HepG2 (cell line): ENCODE results near the gene MNAT1. TPM values are rescaled to one million over a fixed set of nuclear protein-coding genes. Genes with fewer than 3 reads are reported as not detected.

Experiments used
- AHR ChIP-seq: IDR thresholded peaks from 2 replicates; pipeline ENCODE4 v1.6.1; 2018; ENCODE audit warnings: missing genetic modification reagents, missing compliant biosample characterization
- ATAD3A ChIP-seq: sonication (generic); formaldehyde crosslinking; IDR thresholded peaks from 2 replicates; pipeline ENCODE4 v1.4.0; 2020; ENCODE audit warnings: missing genetic modification reagents
- BCLAF1 ChIP-seq: fragments of 450-650 bp; IDR thresholded peaks from 2 replicates; pipeline ENCODE4 v1.6.1; 2017; ENCODE audit warnings: mild to moderate bottlenecking
- E2F1 ChIP-seq: sonication (generic); formaldehyde crosslinking; IDR thresholded peaks from 2 replicates; pipeline ENCODE4 v1.5.0; 2020; ENCODE audit warnings: missing genetic modification reagents
- EEA1 ChIP-seq: sonication (generic); formaldehyde crosslinking; IDR thresholded peaks from 2 replicates; pipeline ENCODE4 v1.5.1; 2020; ENCODE audit warnings: mild to moderate bottlenecking, missing genetic modification reagents, borderline replicate concordance
- ELF3 ChIP-seq: IDR thresholded peaks from 2 replicates; pipeline ENCODE4 v1.6.1; 2016; ENCODE audit warnings: missing genetic modification reagents, missing compliant biosample characterization
- NCOA1 ChIP-seq: sonication (generic); formaldehyde crosslinking; IDR thresholded peaks from 2 replicates; pipeline ENCODE4 v1.9.0; 2021; ENCODE audit warnings: missing genetic modification reagents
- NFATC3 ChIP-seq: sonication (generic); formaldehyde crosslinking; IDR thresholded peaks from 2 replicates; pipeline ENCODE4 v1.5.1; 2020; ENCODE audit warnings: mild to moderate bottlenecking, missing genetic modification reagents
- NFKB2 ChIP-seq: sonication (generic); formaldehyde crosslinking; IDR thresholded peaks from 2 replicates; pipeline ENCODE4 v1.4.0; 2020; ENCODE audit warnings: missing genetic modification reagents, borderline replicate concordance
- NR0B2 ChIP-seq: sonication (generic); formaldehyde crosslinking; IDR thresholded peaks from 2 replicates; pipeline ENCODE4 v1.4.0; 2020; ENCODE audit warnings: mild to moderate bottlenecking, missing genetic modification reagents
- PHF8 ChIP-seq: sonication (generic); formaldehyde crosslinking; IDR thresholded peaks from 2 replicates; pipeline ENCODE4 v1.5.0; 2020; ENCODE audit warnings: missing genetic modification reagents
- RBM22 ChIP-seq: fragments of 200-400 bp; formaldehyde crosslinking; optimal IDR thresholded peaks from 2 replicates; pipeline ENCODE3; 2017; ENCODE audit warnings: mild to moderate bottlenecking, low read length, moderate library complexity
- SRF ChIP-seq: IDR thresholded peaks from 2 replicates; pipeline ENCODE4 v1.6.1; 2011; ENCODE audit warnings: mild to moderate bottlenecking, low read depth, low read length, moderate library complexity
- THRA ChIP-seq: sonication (generic); formaldehyde crosslinking; IDR thresholded peaks from 2 replicates; pipeline ENCODE4 v1.4.0; 2020; ENCODE audit warnings: missing genetic modification reagents, borderline replicate concordance
- TP53 ChIP-seq: sonication (generic); formaldehyde crosslinking; conservative IDR thresholded peaks from 2 replicates; pipeline ENCODE4 v1.4.0; 2020; ENCODE audit warnings: missing genetic modification reagents
- ZGPAT ChIP-seq: IDR thresholded peaks from 2 replicates; pipeline ENCODE4 v1.6.1; 2016; ENCODE audit warnings: mild to moderate bottlenecking
- ZNF121 ChIP-seq: sonication (generic); formaldehyde crosslinking; IDR thresholded peaks from 2 replicates; pipeline ENCODE4 v1.5.0; 2020; ENCODE audit warnings: mild to moderate bottlenecking, missing genetic modification reagents
- ZNF124 ChIP-seq: sonication (generic); formaldehyde crosslinking; IDR thresholded peaks from 2 replicates; pipeline ENCODE4 v1.4.0; 2020; ENCODE audit warnings: missing genetic modification reagents
- ZNF230 ChIP-seq: sonication (generic); formaldehyde crosslinking; IDR thresholded peaks from 2 replicates; pipeline ENCODE4 v1.4.0; 2020; ENCODE audit warnings: mild to moderate bottlenecking, missing genetic modification reagents
- ZNF367 ChIP-seq: sonication (generic); formaldehyde crosslinking; IDR thresholded peaks from 2 replicates; pipeline ENCODE4 v1.4.0; 2020; ENCODE audit warnings: missing genetic modification reagents, borderline replicate concordance
- ZNF556 ChIP-seq: sonication (generic); formaldehyde crosslinking; IDR thresholded peaks from 2 replicates; pipeline ENCODE4 v1.4.0; 2020; ENCODE audit warnings: mild to moderate bottlenecking, missing genetic modification reagents, borderline replicate concordance
- ZNF7 ChIP-seq: IDR thresholded peaks from 2 replicates; pipeline ENCODE4 v1.6.1; 2016; ENCODE audit warnings: missing biosample characterization, missing genetic modification reagents
- ZNF766 ChIP-seq: sonication (generic); formaldehyde crosslinking; IDR thresholded peaks from 2 replicates; pipeline ENCODE4 v1.5.0; 2020; ENCODE audit warnings: missing genetic modification reagents, borderline replicate concordance
- ZSCAN30 ChIP-seq: sonication (generic); formaldehyde crosslinking; IDR thresholded peaks from 2 replicates; pipeline ENCODE4 v1.5.0; 2020; ENCODE audit warnings: mild to moderate bottlenecking, missing genetic modification reagents
- polyA plus RNA-seq, 8 experiments: library from polyadenylated mRNA; depleted of rRNA in 3 of 8; stranded (reverse) in 7 of 8; unstranded in 1 of 8; fragments of >200 nt; fragmentation: Illumina TruSeq in 4 of 8; extraction: Trizol in 4 of 8; gene quantifications; 2 replicates each; pipeline versions ENCODE4 v1.2.1 to v1.2.3, GENCODE V29; 2011 to 2016; ENCODE audit warnings: low read depth in 4 of 8, missing spikeins in 1 of 8, mixed read lengths in 1 of 8; ENCODE audit not compliant: insufficient read depth in 1 of 8
- total RNA-seq, 5 experiments: library from RNA; depleted of rRNA; stranded (reverse); fragments of >200 nt; fragmentation: Illumina TruSeq; extraction: Trizol; gene quantifications; 2 replicates each; pipeline ENCODE4 v1.2.3, GENCODE V29; 2016; ENCODE audit warnings: low read depth in 1 of 5

The MNAT1 gene
- total and polyA plus RNA-seq, 2 of the 13 experiments (the other 11 are each of a cell fraction or from before 2014, with no cell fraction given) = 49.2 to 94.8 TPM

GRCh38 chr14:60721326-60722106 is 13.0 kb upstream of the MNAT1 start (continued):
- TF ChIP-seq NFKB2 (0 out of 2 replicates have a peak, but pooled peaks have one; percentile 18), EEA1 (no peak), ZNF121 (0 out of 2 replicates have a peak, but pooled peaks have one; percentile 18), NR0B2 (CRISPR knock-in tag) (no peak), ZNF367 (CRISPR knock-in tag) (no peak), ZNF7 (no peak), SRF (no peak), ZNF766 (CRISPR knock-in tag) (no peak), ZNF556 (CRISPR knock-in tag) (no peak), ATAD3A (CRISPR knock-in tag) (no peak), ZSCAN30 (CRISPR knock-in tag) (no peak), PHF8 (peak; percentile 65), NFATC3 (no peak), RBM22 (no peak), ZNF124 (CRISPR knock-in tag) (no peak), THRA (CRISPR knock-in tag) (peak; percentile 45; the same call in 1 of the 2 replicates), NCOA1 (CRISPR knock-in tag) (no peak; the same call in 1 of the 2 replicates), BCLAF1 (no peak), AHR (CRISPR knock-in tag) (no peak; the same call in 1 of the 2 replicates), ZGPAT (CRISPR knock-in tag) (no peak), E2F1 (CRISPR knock-in tag) (peak; percentile 1; the same call in 1 of the 2 replicates), ELF3 (CRISPR knock-in tag) (no peak), TP53 (CRISPR knock-in tag) (no peak), ZNF230 (CRISPR knock-in tag) (no peak)
